HepG2 (cell line): ENCODE data around the gene FXR2. TPM values are rescaled to one million over a fixed set of nuclear protein-coding genes. Genes with fewer than 3 reads are reported as not detected.

Experiments used
- FIP1L1 ChIP-seq: fragments of 200-400 bp; formaldehyde crosslinking; IDR thresholded peaks from 2 replicates; pipeline ENCODE4 v1.6.1; 2018; ENCODE audit warnings: low read depth, mild to moderate bottlenecking, low read length, moderate library complexity, borderline replicate concordance; ENCODE audit not compliant: insufficient read depth
- KAT2B ChIP-seq: fragments of 150-350 bp; IDR thresholded peaks from 2 replicates; pipeline ENCODE4 v1.6.1; 2014; ENCODE audit warnings: low read depth, low read length, borderline replicate concordance
- KAT8 ChIP-seq: IDR thresholded peaks from 2 replicates; pipeline ENCODE4 v1.6.1; 2016; ENCODE audit warnings: missing genetic modification reagents, missing compliant biosample characterization
- MXD4 ChIP-seq: IDR thresholded peaks from 2 replicates; pipeline ENCODE4 v1.6.1; 2016; ENCODE audit warnings: mild to moderate bottlenecking, missing biosample characterization, missing genetic modification reagents
- NKX3-1 ChIP-seq: sonication (generic); formaldehyde crosslinking; IDR thresholded peaks from 2 replicates; pipeline ENCODE4 v1.5.0; 2020; ENCODE audit warnings: missing genetic modification reagents
- NR3C1 ChIP-seq: sonication (generic); formaldehyde crosslinking; IDR thresholded peaks from 2 replicates; pipeline ENCODE4 v1.4.0; 2020; ENCODE audit warnings: missing genetic modification reagents
- SP4 ChIP-seq: sonication (generic); formaldehyde crosslinking; IDR thresholded peaks from 2 replicates; pipeline ENCODE4 v1.8.1; 2023; ENCODE audit warnings: mild to moderate bottlenecking, missing genetic modification reagents
- XBP1 ChIP-seq: sonication (generic); formaldehyde crosslinking; IDR thresholded peaks from 2 replicates; pipeline ENCODE4 v1.5.0; 2020; ENCODE audit warnings: missing genetic modification reagents
- ZNF563 ChIP-seq: sonication (generic); formaldehyde crosslinking; IDR thresholded peaks from 2 replicates; pipeline ENCODE4 v1.8.0; 2022; ENCODE audit warnings: mild to moderate bottlenecking, moderate library complexity, missing genetic modification reagents
- ZNF773 ChIP-seq: sonication (generic); formaldehyde crosslinking; IDR thresholded peaks from 2 replicates; pipeline ENCODE4 v1.4.0; 2020; ENCODE audit warnings: missing genetic modification reagents, borderline replicate concordance
- polyA plus RNA-seq, 8 experiments: library from polyadenylated mRNA; depleted of rRNA in 3 of 8; stranded (reverse) in 7 of 8; unstranded in 1 of 8; fragments of >200 nt; fragmentation: Illumina TruSeq in 4 of 8; extraction: Trizol in 4 of 8; gene quantifications; 2 replicates each; pipeline versions ENCODE4 v1.2.1 to v1.2.3, GENCODE V29; 2011 to 2016; ENCODE audit warnings: low read depth in 4 of 8, missing spikeins in 1 of 8, mixed read lengths in 1 of 8; ENCODE audit not compliant: insufficient read depth in 1 of 8
- total RNA-seq, 5 experiments: library from RNA; depleted of rRNA; stranded (reverse); fragments of >200 nt; fragmentation: Illumina TruSeq; extraction: Trizol; gene quantifications; 2 replicates each; pipeline ENCODE4 v1.2.3, GENCODE V29; 2016; ENCODE audit warnings: low read depth in 1 of 5
- TF ChIP-seq, protein P1 (sequence below): sonication (generic); formaldehyde crosslinking; conservative IDR thresholded peaks from 2 replicates; pipeline ENCODE4 v1.8.1; 2023; ENCODE audit warnings: missing genetic modification reagents
- TF ChIP-seq, protein P2 (sequence below): sonication (generic); formaldehyde crosslinking; conservative IDR thresholded peaks from 2 replicates; pipeline ENCODE4 v1.4.0; 2020; ENCODE audit warnings: missing genetic modification reagents
- TF ChIP-seq, protein P3 (sequence below): sonication (generic); formaldehyde crosslinking; IDR thresholded peaks from 2 replicates; pipeline ENCODE4 v1.4.0; 2020; ENCODE audit warnings: mild to moderate bottlenecking, missing genetic modification reagents
- TF ChIP-seq, protein P4 (sequence below): sonication (generic); formaldehyde crosslinking; IDR thresholded peaks from 2 replicates; pipeline ENCODE4 v1.5.0; 2020; ENCODE audit warnings: mild to moderate bottlenecking, missing genetic modification reagents, moderate library complexity
- TF ChIP-seq, protein P5 (sequence below): sonication (generic); formaldehyde crosslinking; IDR thresholded peaks from 2 replicates; pipeline ENCODE4 v1.5.0; 2020; ENCODE audit warnings: missing genetic modification reagents

The FXR2 gene
- total and polyA plus RNA-seq, 2 of the 13 experiments (the other 11 are each of a cell fraction or from before 2014, with no cell fraction given): 20.9 to 24.4 TPM

DNA sequence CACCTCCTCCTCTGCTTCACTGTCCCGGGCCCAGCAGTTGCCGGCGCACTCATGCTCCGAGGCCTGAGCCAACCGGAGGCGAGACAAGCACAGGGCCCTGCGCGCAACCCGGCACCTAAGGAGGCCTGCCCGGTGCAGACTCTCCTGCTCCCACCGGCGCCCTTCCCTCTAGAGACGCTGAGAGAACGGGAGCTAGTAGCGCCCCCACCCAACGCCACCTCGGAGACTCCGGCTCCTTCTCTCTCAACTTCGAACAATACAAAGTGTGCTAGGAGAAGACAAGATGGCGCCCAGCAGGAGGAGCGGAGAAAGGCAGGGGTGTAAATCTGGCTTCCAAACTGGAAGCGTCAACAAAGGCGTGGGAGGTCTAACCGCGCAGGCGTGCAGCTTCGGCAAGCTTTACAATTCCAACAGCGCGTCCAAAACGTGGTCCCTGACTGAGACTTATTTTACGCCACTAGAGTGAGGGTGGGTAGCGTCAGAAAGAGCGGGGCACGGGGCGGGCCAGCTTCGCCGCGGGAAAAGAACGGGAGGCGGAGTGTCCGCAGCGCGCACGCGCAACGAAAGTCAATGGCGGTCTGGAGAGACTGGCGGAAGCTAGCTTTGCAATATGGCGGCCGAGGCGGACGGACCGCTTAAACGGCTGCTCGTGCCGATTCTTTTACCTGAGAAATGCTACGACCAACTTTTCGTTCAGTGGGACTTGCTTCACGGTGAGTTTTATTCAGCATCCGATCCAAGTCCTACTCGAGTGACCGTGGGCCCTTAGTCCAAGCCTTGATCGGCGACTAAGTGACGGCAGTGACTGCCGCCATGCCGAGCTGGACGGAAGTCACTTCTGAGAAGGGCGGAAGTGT lies 31.2 kb downstream of the FXR2 start, which contains the start of gene MPDU1 (continued):
- TF ChIP-seq ZNF563 (CRISPR knock-in tag) (no peak), ZNF773 (CRISPR knock-in tag) (0 out of 2 replicates have a peak, but pooled peaks have one; percentile 58), FIP1L1 (0 out of 2 replicates have a peak, but pooled peaks have one; percentile 7), XBP1 (CRISPR knock-in tag) (no peak), KAT2B (no peak), SP4 (peak; percentile 61; the same call in 1 of the 2 replicates), MXD4 (CRISPR knock-in tag) (peak; percentile 85), NR3C1 (CRISPR knock-in tag) (no peak), KAT8 (peak; percentile 95), NKX3-1 (peak; percentile 90)
- TF ChIP-seq, protein P1, sequence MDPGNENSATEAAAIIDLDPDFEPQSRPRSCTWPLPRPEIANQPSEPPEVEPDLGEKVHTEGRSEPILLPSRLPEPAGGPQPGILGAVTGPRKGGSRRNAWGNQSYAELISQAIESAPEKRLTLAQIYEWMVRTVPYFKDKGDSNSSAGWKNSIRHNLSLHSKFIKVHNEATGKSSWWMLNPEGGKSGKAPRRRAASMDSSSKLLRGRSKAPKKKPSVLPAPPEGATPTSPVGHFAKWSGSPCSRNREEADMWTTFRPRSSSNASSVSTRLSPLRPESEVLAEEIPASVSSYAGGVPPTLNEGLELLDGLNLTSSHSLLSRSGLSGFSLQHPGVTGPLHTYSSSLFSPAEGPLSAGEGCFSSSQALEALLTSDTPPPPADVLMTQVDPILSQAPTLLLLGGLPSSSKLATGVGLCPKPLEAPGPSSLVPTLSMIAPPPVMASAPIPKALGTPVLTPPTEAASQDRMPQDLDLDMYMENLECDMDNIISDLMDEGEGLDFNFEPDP (CRISPR knock-in tag): no peak
- TF ChIP-seq, protein P2, sequence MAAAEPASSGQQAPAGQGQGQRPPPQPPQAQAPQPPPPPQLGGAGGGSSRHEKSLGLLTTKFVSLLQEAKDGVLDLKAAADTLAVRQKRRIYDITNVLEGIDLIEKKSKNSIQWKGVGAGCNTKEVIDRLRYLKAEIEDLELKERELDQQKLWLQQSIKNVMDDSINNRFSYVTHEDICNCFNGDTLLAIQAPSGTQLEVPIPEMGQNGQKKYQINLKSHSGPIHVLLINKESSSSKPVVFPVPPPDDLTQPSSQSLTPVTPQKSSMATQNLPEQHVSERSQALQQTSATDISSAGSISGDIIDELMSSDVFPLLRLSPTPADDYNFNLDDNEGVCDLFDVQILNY (CRISPR knock-in tag): peak; percentile 90; the same call in 1 of the 2 replicates
- TF ChIP-seq, protein P3, sequence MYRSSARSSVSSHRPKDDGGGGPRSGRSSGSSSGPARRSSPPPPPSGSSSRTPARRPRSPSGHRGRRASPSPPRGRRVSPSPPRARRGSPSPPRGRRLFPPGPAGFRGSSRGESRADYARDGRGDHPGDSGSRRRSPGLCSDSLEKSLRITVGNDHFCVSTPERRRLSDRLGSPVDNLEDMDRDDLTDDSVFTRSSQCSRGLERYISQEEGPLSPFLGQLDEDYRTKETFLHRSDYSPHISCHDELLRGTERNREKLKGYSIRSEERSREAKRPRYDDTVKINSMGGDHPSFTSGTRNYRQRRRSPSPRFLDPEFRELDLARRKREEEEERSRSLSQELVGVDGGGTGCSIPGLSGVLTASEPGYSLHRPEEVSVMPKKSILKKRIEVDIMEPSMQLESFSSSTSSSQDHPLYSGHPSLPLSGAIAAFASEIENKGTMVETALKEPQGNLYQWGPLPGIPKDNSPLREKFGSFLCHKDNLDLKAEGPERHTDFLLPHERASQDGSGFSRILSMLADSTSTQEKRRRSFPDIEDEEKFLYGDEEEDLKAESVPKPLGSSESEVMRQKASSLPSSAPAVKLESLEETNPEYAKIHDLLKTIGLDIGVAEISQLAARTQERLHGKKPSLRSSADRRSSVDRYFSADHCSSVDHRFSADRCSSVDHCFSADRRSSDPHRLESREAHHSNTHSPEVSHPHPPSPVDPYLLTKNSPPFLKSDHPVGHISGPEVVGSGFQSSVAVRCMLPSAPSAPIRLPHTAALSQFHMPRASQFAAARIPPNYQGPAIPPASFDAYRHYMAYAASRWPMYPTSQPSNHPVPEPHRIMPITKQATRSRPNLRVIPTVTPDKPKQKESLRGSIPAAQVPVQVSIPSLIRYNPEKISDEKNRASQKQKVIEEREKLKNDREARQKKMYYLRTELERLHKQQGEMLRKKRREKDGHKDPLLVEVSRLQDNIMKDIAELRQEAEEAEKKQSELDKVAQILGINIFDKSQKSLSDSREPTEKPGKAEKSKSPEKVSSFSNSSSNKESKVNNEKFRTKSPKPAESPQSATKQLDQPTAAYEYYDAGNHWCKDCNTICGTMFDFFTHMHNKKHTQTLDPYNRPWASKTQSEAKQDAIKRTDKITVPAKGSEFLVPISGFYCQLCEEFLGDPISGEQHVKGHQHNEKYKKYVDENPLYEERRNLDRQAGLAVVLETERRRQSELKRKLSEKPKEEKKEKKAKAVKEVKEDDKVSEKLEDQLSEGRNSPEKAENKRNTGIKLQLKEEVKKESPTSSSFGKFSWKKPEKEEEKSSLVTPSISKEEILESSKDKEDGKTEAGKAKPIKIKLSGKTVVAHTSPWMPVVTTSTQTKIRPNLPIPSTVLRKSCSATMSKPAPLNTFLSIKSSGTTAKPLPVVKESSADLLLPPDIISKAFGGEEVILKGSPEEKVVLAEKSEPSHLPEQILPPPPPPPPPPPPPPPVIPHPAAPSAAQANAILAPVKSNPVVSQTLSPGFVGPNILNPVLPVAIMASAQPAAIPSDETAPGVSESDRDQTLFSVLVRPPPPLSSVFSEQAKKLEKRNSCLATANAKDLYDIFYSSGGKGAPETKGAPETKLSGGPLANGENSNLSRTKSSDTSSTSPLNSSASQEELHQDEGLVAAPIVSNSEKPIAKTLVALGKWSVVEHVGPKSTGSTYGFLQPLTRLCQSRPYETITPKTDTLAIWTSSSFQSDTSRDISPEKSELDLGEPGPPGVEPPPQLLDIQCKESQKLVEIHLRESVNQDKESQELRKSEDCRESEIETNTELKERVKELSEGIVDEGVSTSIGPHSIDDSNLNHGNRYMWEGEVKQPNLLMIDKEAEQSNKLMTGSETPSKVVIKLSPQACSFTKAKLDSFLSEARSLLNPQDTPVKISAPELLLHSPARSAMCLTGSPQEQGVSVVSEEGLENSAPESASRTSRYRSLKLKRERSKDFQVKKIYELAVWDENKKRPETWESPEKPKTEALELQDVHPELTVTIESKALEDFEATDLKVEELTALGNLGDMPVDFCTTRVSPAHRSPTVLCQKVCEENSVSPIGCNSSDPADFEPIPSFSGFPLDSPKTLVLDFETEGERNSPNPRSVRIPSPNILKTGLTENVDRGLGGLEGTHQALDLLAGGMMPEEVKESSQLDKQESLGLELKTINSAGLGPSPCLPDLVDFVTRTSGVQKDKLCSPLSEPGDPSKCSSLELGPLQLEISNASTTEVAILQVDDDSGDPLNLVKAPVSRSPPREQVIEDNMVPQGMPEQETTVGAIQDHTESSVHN: no peak
- TF ChIP-seq, protein P4, sequence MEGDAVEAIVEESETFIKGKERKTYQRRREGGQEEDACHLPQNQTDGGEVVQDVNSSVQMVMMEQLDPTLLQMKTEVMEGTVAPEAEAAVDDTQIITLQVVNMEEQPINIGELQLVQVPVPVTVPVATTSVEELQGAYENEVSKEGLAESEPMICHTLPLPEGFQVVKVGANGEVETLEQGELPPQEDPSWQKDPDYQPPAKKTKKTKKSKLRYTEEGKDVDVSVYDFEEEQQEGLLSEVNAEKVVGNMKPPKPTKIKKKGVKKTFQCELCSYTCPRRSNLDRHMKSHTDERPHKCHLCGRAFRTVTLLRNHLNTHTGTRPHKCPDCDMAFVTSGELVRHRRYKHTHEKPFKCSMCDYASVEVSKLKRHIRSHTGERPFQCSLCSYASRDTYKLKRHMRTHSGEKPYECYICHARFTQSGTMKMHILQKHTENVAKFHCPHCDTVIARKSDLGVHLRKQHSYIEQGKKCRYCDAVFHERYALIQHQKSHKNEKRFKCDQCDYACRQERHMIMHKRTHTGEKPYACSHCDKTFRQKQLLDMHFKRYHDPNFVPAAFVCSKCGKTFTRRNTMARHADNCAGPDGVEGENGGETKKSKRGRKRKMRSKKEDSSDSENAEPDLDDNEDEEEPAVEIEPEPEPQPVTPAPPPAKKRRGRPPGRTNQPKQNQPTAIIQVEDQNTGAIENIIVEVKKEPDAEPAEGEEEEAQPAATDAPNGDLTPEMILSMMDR (CRISPR knock-in tag): peak; percentile 20; the same call in 1 of the 2 replicates
- TF ChIP-seq, protein P5, sequence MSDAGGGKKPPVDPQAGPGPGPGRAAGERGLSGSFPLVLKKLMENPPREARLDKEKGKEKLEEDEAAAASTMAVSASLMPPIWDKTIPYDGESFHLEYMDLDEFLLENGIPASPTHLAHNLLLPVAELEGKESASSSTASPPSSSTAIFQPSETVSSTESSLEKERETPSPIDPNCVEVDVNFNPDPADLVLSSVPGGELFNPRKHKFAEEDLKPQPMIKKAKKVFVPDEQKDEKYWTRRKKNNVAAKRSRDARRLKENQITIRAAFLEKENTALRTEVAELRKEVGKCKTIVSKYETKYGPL (CRISPR knock-in tag): peak; percentile 53; the same call in 1 of the 2 replicates
